SU-DHL-6 (cell line): ENCODE data around the gene TAS2R42.

Experiments
- H2AFZ ChIP-seq: fragments of 200-600 bp; sonication (generic); 2 replicates; pipeline ENCODE4 v1.6.1; 2014; ENCODE audit warnings: low read depth, mild to moderate bottlenecking, moderate library complexity, mixed read lengths, antibody characterized with exemption, low read length; ENCODE audit not compliant: severe bottlenecking
- H3F3A ChIP-seq: fragments of 200-600 bp; shearing (Covaris generic); 2 replicates; pipeline ENCODE4 v1.6.0; 2016; ENCODE audit warnings: antibody characterized with exemption, mild to moderate bottlenecking; ENCODE audit not compliant: insufficient read depth
- H3K27ac ChIP-seq: fragments of 200-600 bp; sonication (generic); 2 replicates; pipeline ENCODE4 v1.5.1; 2016; ENCODE audit warnings: low read depth, mild to moderate bottlenecking, low read length, moderate library complexity, mixed read lengths
- H3K27me3 ChIP-seq: fragments of 200-600 bp; sonication (generic), shearing (Covaris generic); 2 replicates; pipeline ENCODE4 v1.6.0; 2014; ENCODE audit warnings: mild to moderate bottlenecking, low read length
- H3K36me3 ChIP-seq: fragments of 200-600 bp; sonication (generic); 2 replicates; pipeline ENCODE4 v1.6.1; 2014; ENCODE audit warnings: mild to moderate bottlenecking, low read length, mixed read lengths
- H3K4me2 ChIP-seq: fragments of 300-600, 200-600 bp; shearing (Covaris generic), sonication (generic); 2 replicates; pipeline ENCODE4 v1.6.0; 2014; ENCODE audit warnings: low read length, low read depth, mild to moderate bottlenecking; ENCODE audit not compliant: poor library complexity, severe bottlenecking
- H3K4me3 ChIP-seq: fragments of 200-600 bp; sonication (generic); 2 replicates; pipeline ENCODE4 v1.5.1; 2014; ENCODE audit warnings: antibody characterized with exemption, low read length, mild to moderate bottlenecking, mixed read lengths; ENCODE audit not compliant: insufficient read depth, poor library complexity, severe bottlenecking
- H3K79me2 ChIP-seq: fragments of 200-600 bp; sonication (generic); 2 replicates; pipeline ENCODE4 v1.6.1; 2014; ENCODE audit warnings: mild to moderate bottlenecking, low read length, moderate library complexity; ENCODE audit not compliant: insufficient read depth
- H3K9ac ChIP-seq: fragments of 200-600 bp; sonication (generic); 2 replicates; pipeline ENCODE4 v1.7.0; 2014; ENCODE audit warnings: mild to moderate bottlenecking, low read length
- H3K9me2 ChIP-seq: fragments of 200-600 bp; sonication (generic); replicated peaks from 2 replicates; pipeline ENCODE4 v1.6.1; 2014; ENCODE audit warnings: low read length; ENCODE audit not compliant: insufficient read depth
- H3K9me3 ChIP-seq: fragments of 200-600 bp; sonication (generic); 2 replicates; pipeline ENCODE4 v1.6.1; 2014; ENCODE audit warnings: low read length, mixed read lengths; ENCODE audit not compliant: insufficient read depth
- H4K20me1 ChIP-seq: fragments of 200-600 bp; sonication (generic); 2 replicates; pipeline ENCODE4 v1.6.1; 2014; ENCODE audit warnings: low read depth, mild to moderate bottlenecking, antibody characterized with exemption, low read length, moderate library complexity, mixed read lengths
- CTCF ChIP-seq: fragments of 200-600 bp; sonication (generic); IDR thresholded peaks from one replicate; pipeline ENCODE4 v1.5.1; 2017; ENCODE audit warnings: antibody characterized with exemption, mild to moderate bottlenecking, low read length, moderate library complexity; ENCODE audit not compliant: insufficient read depth, poor library complexity, severe bottlenecking
- EZH2phosphoT487 ChIP-seq: fragments of 200-600 bp; sonication (generic), shearing (Covaris generic); conservative IDR thresholded peaks from 2 replicates; pipeline ENCODE4 v1.6.1; 2018; ENCODE audit warnings: mild to moderate bottlenecking, antibody characterized with exemption, low read length, moderate library complexity, mixed read lengths

TAS2R42 gene

GRCh38 chr12:11227373-11227772, 40.6 kb upstream of the TAS2R42 start:
- Histone ChIP-seq H3K4me3 (no peak overlapping the region), H3K79me2 (no peaks in the 10 kb centered on the region), H3K27ac (no peak overlapping the region), H4K20me1 (no peaks in the 10 kb centered on the region), H2AFZ (no peak overlapping the region), H3K36me3 (no peaks in the 10 kb centered on the region), H3K9me2 (no peaks in the 10 kb centered on the region), H3F3A (no peaks in the 10 kb centered on the region), H3K4me2 (no peak overlapping the region), H3K9me3 (no peaks in the 10 kb centered on the region), H3K9ac (no peak overlapping the region), H3K27me3 (no peaks in the 10 kb centered on the region)
- TF ChIP-seq CTCF: no peak
- no peak for TF ChIP-seq EZH2phosphoT487

- no peaks in the 10 kb centered on the region for H3K9me2 ChIP-seq
- H3K27me3 ChIP-seq: no peaks in the 10 kb centered on the region
- no peak overlapping the region for H3K4me2 ChIP-seq
- no peaks in the 10 kb centered on the region for H3K9me3 ChIP-seq
- no peaks in the 10 kb centered on the region for H3F3A ChIP-seq
- no peaks in the 10 kb centered on the region for H4K20me1 ChIP-seq
- no peaks in the 10 kb centered on the region for H3K36me3 ChIP-seq
- no peaks in the 10 kb centered on the region for H3K79me2 ChIP-seq
- no peak overlapping the region for H2AFZ ChIP-seq
- H3K9ac ChIP-seq: no peak overlapping the region
- TF ChIP-seq CTCF (no peak), EZH2phosphoT487 (no peak)
- no peak overlapping the region for H3K27ac ChIP-seq
- H3K4me3 ChIP-seq: no peak overlapping the region
Measured at GRCh38 chr12:11209113-11209512, 22.4 kb upstream of the TAS2R42 start.

- Histone ChIP-seq H3F3A (no peaks in the 10 kb centered on the region), H3K27me3 (no peaks in the 10 kb centered on the region), H4K20me1 (no peaks in the 10 kb centered on the region), H3K79me2 (no peaks in the 10 kb centered on the region), H3K27ac (no peak overlapping the region), H3K9me2 (no peaks in the 10 kb centered on the region), H3K4me3 (no peak overlapping the region), H3K4me2 (no peak overlapping the region), H3K9me3 (no peaks in the 10 kb centered on the region), H3K9ac (no peak overlapping the region), H3K36me3 (no peaks in the 10 kb centered on the region), H2AFZ (no peak overlapping the region)
- TF ChIP-seq CTCF (no peak), EZH2phosphoT487 (no peak)
Measured at GRCh38 chr12:11204173-11204572, 17.4 kb upstream of the TAS2R42 start.
